MM.1S (cell line): ENCODE results near the gene RUVBL2.

Experiments
- DNase-seq: peaks from one replicate; pipeline ENCODE4 v3.0.0-alpha.2; 2015
- H2AFZ ChIP-seq: fragments of 300-600 bp; sonication (generic); 2 replicates; pipeline ENCODE4 v1.6.0; 2016; ENCODE audit warnings: antibody characterized with exemption, low read length
- H3F3A ChIP-seq: fragments of 300-600 bp; sonication (generic); 2 replicates; pipeline ENCODE4 v1.6.1; 2016; ENCODE audit warnings: mild to moderate bottlenecking, antibody characterized with exemption, low read length, moderate library complexity, mixed read lengths; ENCODE audit not compliant: insufficient read depth
- H3K27ac ChIP-seq: fragments of 300-600 bp; sonication (generic); 2 replicates; pipeline ENCODE4 v1.5.1; 2016; ENCODE audit warnings: mild to moderate bottlenecking, low read length
- H3K27me3 ChIP-seq: fragments of 300-600 bp; sonication (generic); replicated peaks from 2 replicates; pipeline ENCODE4 v1.6.0; 2016; ENCODE audit warnings: low read length; ENCODE audit not compliant: insufficient read depth
- H3K36me3 ChIP-seq: fragments of 300-600 bp; sonication (generic); replicated peaks from 2 replicates; pipeline ENCODE4 v1.6.1; 2016; ENCODE audit warnings: mild to moderate bottlenecking, low read length, mixed read lengths; ENCODE audit not compliant: insufficient read depth
- H3K4me1 ChIP-seq: fragments of 300-600 bp; sonication (generic); 2 replicates; pipeline ENCODE4 v1.6.1; 2016; ENCODE audit warnings: low read length, mixed read lengths
- H3K4me2 ChIP-seq: fragments of 300-600 bp; sonication (generic); 2 replicates; pipeline ENCODE4 v1.6.0; 2016; ENCODE audit warnings: low read depth, low read length
- H3K4me3 ChIP-seq: fragments of 300-600 bp; sonication (generic); 2 replicates; pipeline ENCODE4 v1.5.1; 2016; ENCODE audit warnings: low read length, mixed read lengths
- H3K79me2 ChIP-seq: fragments of 300-600 bp; sonication (generic); 2 replicates; pipeline ENCODE4 v1.6.1; 2016; ENCODE audit warnings: mixed run types, low read length, mixed read lengths
- H3K9ac ChIP-seq: fragments of 300-600 bp; sonication (generic); 2 replicates; pipeline ENCODE4 v1.6.1; 2016; ENCODE audit warnings: low read length, mixed read lengths
- H3K9me2 ChIP-seq: fragments of 300-600 bp; sonication (generic); replicated peaks from 2 replicates; pipeline ENCODE4 v1.6.1; 2016; ENCODE audit warnings: mild to moderate bottlenecking, low read length, mixed read lengths; ENCODE audit not compliant: insufficient read depth
- H3K9me3 ChIP-seq: fragments of 300-600 bp; sonication (generic); replicated peaks from 2 replicates; pipeline ENCODE4 v1.6.1; 2016; ENCODE audit warnings: mild to moderate bottlenecking, low read length, mixed read lengths; ENCODE audit not compliant: insufficient read depth
- H4K20me1 ChIP-seq: fragments of 300-600 bp; sonication (generic); 2 replicates; pipeline ENCODE4 v1.6.1; 2016; ENCODE audit warnings: mild to moderate bottlenecking, low read length, moderate library complexity, mixed read lengths; ENCODE audit not compliant: insufficient read depth
- EZH2 ChIP-seq: fragments of 300-600 bp; sonication (generic); optimal IDR thresholded peaks from 2 replicates; pipeline ENCODE3; 2017; ENCODE audit warnings: low read depth, mild to moderate bottlenecking, antibody characterized with exemption, low read length, mixed read lengths
- EZH2phosphoT487 ChIP-seq: fragments of 300-600 bp; sonication (generic); IDR thresholded peaks from 2 replicates; pipeline ENCODE4 v1.6.1; 2018; ENCODE audit warnings: antibody characterized with exemption, low read length
- TF ChIP-seq, protein P1 (sequence below): fragments of 300-600 bp; sonication (generic); IDR thresholded peaks from 2 replicates; pipeline ENCODE4 v1.5.1; 2016; ENCODE audit warnings: antibody characterized with exemption, low read length, mixed read lengths

RUVBL2 gene

DNA sequence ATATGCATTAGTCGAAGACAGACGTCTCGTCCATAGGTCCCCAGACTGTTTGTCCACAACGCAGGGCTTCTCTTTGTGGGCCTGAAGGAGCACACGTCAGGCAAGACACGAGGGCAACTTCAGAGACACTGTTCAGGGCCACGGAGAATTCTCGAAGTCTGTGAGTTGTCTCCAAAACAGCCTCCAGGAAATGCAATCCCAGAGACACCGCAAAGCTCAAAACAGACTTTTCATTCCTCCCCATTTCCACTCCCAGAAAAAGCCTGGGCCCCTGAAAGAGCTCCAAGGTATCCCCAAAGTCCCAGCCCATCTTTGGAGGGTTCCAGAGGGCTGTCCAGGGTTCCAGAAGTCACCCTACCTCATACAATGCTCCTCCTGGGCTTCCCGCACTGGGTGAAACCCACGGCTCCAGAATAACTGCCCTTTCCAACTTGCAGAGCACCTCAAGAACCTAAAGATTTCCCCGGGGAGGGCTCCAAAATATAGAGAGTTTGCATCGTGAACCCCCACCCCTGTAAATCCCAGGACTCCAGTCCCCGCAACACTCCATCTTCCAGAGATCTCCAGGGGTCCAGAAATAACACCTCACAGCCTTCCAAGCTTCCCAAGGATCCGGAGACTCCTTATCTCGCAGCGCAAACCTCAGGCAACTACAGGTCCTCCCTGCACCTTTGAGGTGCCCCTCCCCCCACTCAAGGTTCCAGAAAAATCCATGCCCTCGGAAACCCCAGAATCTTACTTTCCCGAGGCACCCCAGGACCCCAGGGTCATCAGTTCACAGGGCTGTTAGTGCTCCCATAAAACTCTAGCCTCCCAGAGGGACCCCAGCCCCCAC is 29.3 kb upstream of the RUVBL2 start:
- Histone ChIP-seq H3K4me1 (peaks cover 42% of the 10 kb centered on the region), H3K27ac (peak overlapping the region; percentile 66; the same call in 1 of the 2 replicates)
- DNase-seq = no peak

DNA sequence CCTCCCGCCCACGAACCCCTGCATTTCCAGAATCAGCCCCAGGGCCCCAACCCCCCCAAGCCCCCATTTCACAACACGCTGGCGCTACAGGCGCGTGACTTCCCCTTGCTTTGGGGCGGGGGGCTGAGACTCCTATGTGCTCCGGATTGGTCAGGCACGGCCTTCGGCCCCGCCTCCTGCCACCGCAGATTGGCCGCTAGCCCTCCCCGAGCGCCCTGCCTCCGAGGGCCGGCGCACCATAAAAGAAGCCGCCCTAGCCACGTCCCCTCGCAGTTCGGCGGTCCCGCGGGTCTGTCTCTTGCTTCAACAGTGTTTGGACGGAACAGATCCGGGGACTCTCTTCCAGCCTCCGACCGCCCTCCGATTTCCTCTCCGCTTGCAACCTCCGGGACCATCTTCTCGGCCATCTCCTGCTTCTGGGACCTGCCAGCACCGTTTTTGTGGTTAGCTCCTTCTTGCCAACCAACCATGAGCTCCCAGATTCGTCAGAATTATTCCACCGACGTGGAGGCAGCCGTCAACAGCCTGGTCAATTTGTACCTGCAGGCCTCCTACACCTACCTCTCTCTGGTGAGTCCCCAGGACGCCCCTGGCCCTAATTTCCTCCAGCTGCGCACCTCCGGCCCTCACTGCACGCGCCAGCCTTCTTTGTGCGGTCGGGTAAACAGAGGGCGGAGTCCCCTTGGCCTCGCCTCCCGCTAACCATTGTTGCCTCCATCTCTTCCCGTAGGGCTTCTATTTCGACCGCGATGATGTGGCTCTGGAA is 28.5 kb upstream of the RUVBL2 start, which contains the start of gene FTL:
Gene FTL, plus strand, starts transcription at position 270 of the 766 bp plus-strand sequence. Its CDS starts 199 bp downstream, at position 469.
- DNase-seq = peak; percentile 95
- H3K4me1 ChIP-seq = peaks cover 42% of the 10 kb centered on the region
- peaks cover 55% of the 10 kb centered on the region for H3F3A ChIP-seq

More for the DNA sequence above, 29.3 kb upstream of the RUVBL2 start:
- Histone ChIP-seq H3K9ac (peak overlapping the region; percentile 41; the same call in 1 of the 2 replicates), H3K4me2 (peak overlapping the region; percentile 75), H3K79me2 (peaks cover 21% of the 10 kb centered on the region), H2AFZ (peak overlapping the region; percentile 10), H4K20me1 (no peaks in the 10 kb centered on the region), H3K27me3 (no peaks in the 10 kb centered on the region), H3K9me2 (no peaks in the 10 kb centered on the region), H3K9me3 (no peaks in the 10 kb centered on the region), H3K4me3 (peak overlapping the region; percentile 55), H3F3A (peaks cover 55% of the 10 kb centered on the region), H3K36me3 (no peaks in the 10 kb centered on the region)
- TF ChIP-seq EZH2 (no peak), EZH2phosphoT487 (no peak)
- TF ChIP-seq, protein P1, sequence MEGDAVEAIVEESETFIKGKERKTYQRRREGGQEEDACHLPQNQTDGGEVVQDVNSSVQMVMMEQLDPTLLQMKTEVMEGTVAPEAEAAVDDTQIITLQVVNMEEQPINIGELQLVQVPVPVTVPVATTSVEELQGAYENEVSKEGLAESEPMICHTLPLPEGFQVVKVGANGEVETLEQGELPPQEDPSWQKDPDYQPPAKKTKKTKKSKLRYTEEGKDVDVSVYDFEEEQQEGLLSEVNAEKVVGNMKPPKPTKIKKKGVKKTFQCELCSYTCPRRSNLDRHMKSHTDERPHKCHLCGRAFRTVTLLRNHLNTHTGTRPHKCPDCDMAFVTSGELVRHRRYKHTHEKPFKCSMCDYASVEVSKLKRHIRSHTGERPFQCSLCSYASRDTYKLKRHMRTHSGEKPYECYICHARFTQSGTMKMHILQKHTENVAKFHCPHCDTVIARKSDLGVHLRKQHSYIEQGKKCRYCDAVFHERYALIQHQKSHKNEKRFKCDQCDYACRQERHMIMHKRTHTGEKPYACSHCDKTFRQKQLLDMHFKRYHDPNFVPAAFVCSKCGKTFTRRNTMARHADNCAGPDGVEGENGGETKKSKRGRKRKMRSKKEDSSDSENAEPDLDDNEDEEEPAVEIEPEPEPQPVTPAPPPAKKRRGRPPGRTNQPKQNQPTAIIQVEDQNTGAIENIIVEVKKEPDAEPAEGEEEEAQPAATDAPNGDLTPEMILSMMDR = no peak

DNA sequence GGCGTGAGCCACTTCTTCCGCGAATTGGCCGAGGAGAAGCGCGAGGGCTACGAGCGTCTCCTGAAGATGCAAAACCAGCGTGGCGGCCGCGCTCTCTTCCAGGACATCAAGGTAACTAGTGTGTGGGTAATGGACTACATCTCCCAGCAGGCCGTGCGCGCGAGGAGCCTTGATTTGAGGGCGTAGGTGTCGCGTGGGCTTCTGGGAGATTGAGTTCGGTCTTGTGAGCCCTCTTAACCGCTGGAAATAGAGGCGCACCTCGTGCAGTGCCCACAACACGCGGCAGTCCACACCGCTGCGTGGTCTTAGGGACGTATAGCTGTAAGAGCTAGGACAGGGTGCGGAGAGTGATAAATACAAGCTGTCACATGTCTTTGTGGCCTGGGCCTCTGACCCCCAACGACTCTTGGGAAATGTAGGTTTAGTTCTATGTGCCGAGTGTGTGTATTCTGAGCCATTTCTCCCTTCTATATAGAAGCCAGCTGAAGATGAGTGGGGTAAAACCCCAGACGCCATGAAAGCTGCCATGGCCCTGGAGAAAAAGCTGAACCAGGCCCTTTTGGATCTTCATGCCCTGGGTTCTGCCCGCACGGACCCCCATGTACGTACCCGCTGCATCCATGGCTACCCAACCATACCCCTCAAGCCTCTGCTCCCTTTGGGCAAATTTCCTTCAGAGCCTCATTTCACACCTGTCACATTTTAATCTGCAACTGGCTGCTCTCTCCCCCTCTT is 27.7 kb upstream of the RUVBL2 start:
- no peaks in the 10 kb centered on the region for H3K9me2 ChIP-seq
- H2AFZ ChIP-seq = peak overlapping the region; percentile 19; the same call in 1 of the 2 replicates
- H4K20me1 ChIP-seq = no peaks in the 10 kb centered on the region
- peak overlapping the region; percentile 94 for H3K4me3 ChIP-seq
- peaks cover 55% of the 10 kb centered on the region for H3F3A ChIP-seq
- peaks cover 21% of the 10 kb centered on the region for H3K79me2 ChIP-seq
- H3K4me1 ChIP-seq = peaks cover 42% of the 10 kb centered on the region
- H3K4me2 ChIP-seq = peak overlapping the region; percentile 85
- no peaks in the 10 kb centered on the region for H3K27me3 ChIP-seq
- peak overlapping the region; percentile 73 for H3K27ac ChIP-seq
- TF ChIP-seq EZH2phosphoT487 (no peak), EZH2 (no peak)
- TF ChIP-seq, protein P1 = no peak
- peak; percentile 90 for DNase-seq
- H3K9ac ChIP-seq = peak overlapping the region; percentile 83
- no peaks in the 10 kb centered on the region for H3K9me3 ChIP-seq
- H3K36me3 ChIP-seq = no peaks in the 10 kb centered on the region

More for the DNA sequence above, 28.5 kb upstream of the RUVBL2 start, which contains the start of gene FTL:
- TF ChIP-seq EZH2phosphoT487 = no peak
- TF ChIP-seq, protein P1 = no peak
- TF ChIP-seq EZH2 = no peak
- Histone ChIP-seq H3K4me2 (peak within 1 kb of the TSS; percentile 85), H3K9me3 (no peaks in the 10 kb centered on the region), H3K27ac (peak within 1 kb of the TSS; percentile 73), H3K79me2 (peaks cover 21% of the 10 kb centered on the region), H3K9ac (peak within 1 kb of the TSS; percentile 83), H4K20me1 (no peaks in the 10 kb centered on the region), H3K27me3 (no peaks in the 10 kb centered on the region), H2AFZ (peak within 1 kb of the TSS; percentile 19), H3K9me2 (no peaks in the 10 kb centered on the region), H3K36me3 (no peaks in the 10 kb centered on the region), H3K4me3 (peak within 1 kb of the TSS; percentile 94)
